HK-2 (cell line): ENCODE data around the gene GDPD5.
A peak's percentile ranks its signal among the peaks of the same experiment; 100 is the strongest.

Source experiments
- DNase-seq: peaks from one replicate; pipeline ENCODE4 v3.0.0-alpha.2; 2018; ENCODE audit not compliant: unreplicated experiment

The GDPD5 gene

GRCh38 chr11:75534259-75535069 lies 8.7 kb upstream of the GDPD5 start:
- no peak for DNase-seq

GRCh38 chr11:75533896-75534258 lies 8.1 kb upstream of the GDPD5 start:
- no peak for DNase-seq

- DNase-seq, result peak; percentile 62
These were observed 6.7 kb upstream of the GDPD5 start for GRCh38 chr11:75532200-75533048.

GRCh38 chr11:75531325-75531724 lies 5.6 kb upstream of the GDPD5 start:
- DNase-seq, result no peak

GRCh38 chr11:75530577-75530976 lies 4.8 kb upstream of the GDPD5 start:
- no peak for DNase-seq

GRCh38 chr11:75527938-75528735 lies 2.4 kb upstream of the GDPD5 start:
- peak; percentile 6 for DNase-seq

- no peak for DNase-seq
These were observed 1.4 kb upstream of the GDPD5 start for GRCh38 chr11:75527130-75527529.

- no peak for DNase-seq
These were observed 426 bp upstream of the GDPD5 start for GRCh38 chr11:75526192-75526541.

- peak; percentile 28 for DNase-seq
These were observed 892 bp downstream of the GDPD5 start for GRCh38 chr11:75524665-75525432.

GRCh38 chr11:75523811-75524664 lies 1.7 kb downstream of the GDPD5 start:
- DNase-seq, result no peak

GRCh38 chr11:75523189-75523588 lies 2.6 kb downstream of the GDPD5 start:
- DNase-seq, result no peak

GRCh38 chr11:75522286-75523044 lies 3.3 kb downstream of the GDPD5 start:
- DNase-seq, result no peak

- no peak for DNase-seq
These were observed 5.1 kb downstream of the GDPD5 start for GRCh38 chr11:75520688-75521087.

- no peak for DNase-seq
These were observed 6.7 kb downstream of the GDPD5 start for GRCh38 chr11:75518771-75519653.

- DNase-seq, result no peak
These were observed 7.6 kb downstream of the GDPD5 start for GRCh38 chr11:75518204-75518549.

GRCh38 chr11:75516886-75517285 lies 8.9 kb downstream of the GDPD5 start:
- no peak for DNase-seq

- DNase-seq, result no peak
These were observed 9.6 kb downstream of the GDPD5 start for GRCh38 chr11:75516140-75516539.

- DNase-seq, result no peak
These were observed 11.1 kb downstream of the GDPD5 start for GRCh38 chr11:75514596-75514995.

- DNase-seq, result no peak
These were observed 12.5 kb downstream of the GDPD5 start for GRCh38 chr11:75513250-75513649.
